WTC11 (cell line): ENCODE data around the gene FRK. TPM values are rescaled to one million over a fixed set of nuclear protein-coding genes. Genes with fewer than 3 reads are reported as not detected.

Source experiments
- ATAC-seq: fragments of 200-7000 bp; cut with Tn5 transposase; 2 replicates; pipeline ENCODE4 v1.10.0; 2021; ENCODE audit warnings: mild to moderate bottlenecking, moderate library complexity
- CTCF ChIA-PET: fragments of 300-600 bp; sonication (Branson Sonifier 250); formaldehyde crosslinking; loops from one replicate; lab custom pipeline; 2021; ENCODE audit warnings: antibody characterized with exemption; lab: Charles Lee
- POLR2A ChIA-PET: fragments of 350-600 bp; sonication (Branson Sonifier 250); formaldehyde crosslinking; loops from one replicate; lab custom pipeline; 2021; ENCODE audit warnings: antibody characterized with exemption; lab: Charles Lee
- DNase-seq: peaks from one replicate; pipeline ENCODE4 v3.0.0; 2021; ENCODE audit warnings: low spot score
- H3K27ac Mint-ChIP-seq: 2 replicates; pipeline ENCODE4 v1.8.0; 2021; ENCODE audit warnings: mixed read lengths
- H3K27me3 Mint-ChIP-seq: 2 replicates; pipeline ENCODE4 v1.8.0; 2021; ENCODE audit warnings: low read depth, mild to moderate bottlenecking, moderate library complexity, mixed read lengths
- H3K36me3 Mint-ChIP-seq: 2 replicates; pipeline ENCODE4 v1.8.0; 2021; ENCODE audit warnings: mixed read lengths
- H3K4me1 Mint-ChIP-seq: 2 replicates; pipeline ENCODE4 v1.8.0; 2022; ENCODE audit warnings: mixed read lengths
- H3K4me3 Mint-ChIP-seq: 2 replicates; pipeline ENCODE4 v1.8.0; 2021; ENCODE audit warnings: mild to moderate bottlenecking, moderate library complexity, mixed read lengths
- H3K9me3 Mint-ChIP-seq: 2 replicates; pipeline ENCODE4 v1.8.0; 2021; ENCODE audit warnings: mixed read lengths
- ATF3 ChIP-seq: sonication (generic); formaldehyde crosslinking; conservative IDR thresholded peaks from 2 replicates; pipeline ENCODE4 v1.8.1; 2022; ENCODE audit warnings: mild to moderate bottlenecking, missing genetic modification reagents
- ATF6 ChIP-seq: sonication (generic); formaldehyde crosslinking; IDR thresholded peaks from 2 replicates; pipeline ENCODE4 v1.8.1; 2023; ENCODE audit warnings: mild to moderate bottlenecking, missing genetic modification reagents
- CTCF ChIP-seq: fragments of 200-600 bp; IDR thresholded peaks from 2 replicates; pipeline ENCODE4 v1.8.0; 2022; ENCODE audit warnings: antibody characterized with exemption
- ELF4 ChIP-seq: sonication (generic); formaldehyde crosslinking; IDR thresholded peaks from 2 replicates; pipeline ENCODE4 v1.8.1; 2022; ENCODE audit warnings: low read depth, mild to moderate bottlenecking, moderate library complexity, missing genetic modification reagents
- ERG ChIP-seq: fragments of 250-450 bp; sonication (Bioruptor Pico); IDR thresholded peaks from 2 replicates; pipeline ENCODE4 v1.8.0; 2021; ENCODE audit warnings: mild to moderate bottlenecking
- FOXP1 ChIP-seq: sonication (generic); formaldehyde crosslinking; IDR thresholded peaks from 2 replicates; pipeline ENCODE4 v1.8.0; 2022; ENCODE audit warnings: missing genetic modification reagents, mild to moderate bottlenecking, moderate library complexity, borderline replicate concordance
- FOXP4 ChIP-seq: sonication (generic); formaldehyde crosslinking; IDR thresholded peaks from 2 replicates; pipeline ENCODE4 v1.8.0; 2022; ENCODE audit warnings: mild to moderate bottlenecking, missing genetic modification reagents
- GTF2I ChIP-seq: fragments of 250-450 bp; sonication (Bioruptor Pico); conservative IDR thresholded peaks from 2 replicates; pipeline ENCODE4 v1.4.0; 2021; ENCODE audit warnings: mild to moderate bottlenecking
- JUN ChIP-seq: sonication (generic); formaldehyde crosslinking; IDR thresholded peaks from 2 replicates; pipeline ENCODE4 v1.8.0; 2023; ENCODE audit warnings: mild to moderate bottlenecking, missing genetic modification reagents
- MXD4 ChIP-seq: fragments of 250-450 bp; sonication (Bioruptor Pico); IDR thresholded peaks from 2 replicates; pipeline ENCODE4 v1.8.0; 2021; ENCODE audit warnings: mild to moderate bottlenecking, moderate library complexity, borderline replicate concordance
- MYBL2 ChIP-seq: sonication (generic); formaldehyde crosslinking; IDR thresholded peaks from 2 replicates; pipeline ENCODE4 v1.8.1; 2023; ENCODE audit warnings: mild to moderate bottlenecking, moderate library complexity, missing genetic modification reagents
- NFYB ChIP-seq: sonication (generic); formaldehyde crosslinking; conservative IDR thresholded peaks from 2 replicates; pipeline ENCODE4 v1.8.0; 2022; ENCODE audit warnings: low read depth, missing genetic modification reagents
- NR2C2 ChIP-seq: sonication (generic); formaldehyde crosslinking; IDR thresholded peaks from 2 replicates; pipeline ENCODE4 v1.8.0; 2022; ENCODE audit warnings: mild to moderate bottlenecking, missing genetic modification reagents
- SP1 ChIP-seq: sonication (generic); formaldehyde crosslinking; conservative IDR thresholded peaks from 2 replicates; pipeline ENCODE4 v1.8.1; 2022; ENCODE audit warnings: missing genetic modification reagents
- ZNF121 ChIP-seq: sonication (generic); formaldehyde crosslinking; IDR thresholded peaks from 2 replicates; pipeline ENCODE4 v1.8.0; 2023; ENCODE audit warnings: missing genetic modification reagents
- total RNA-seq: library from RNA; stranded (reverse); gene quantifications from 3 replicates; pipeline ENCODE4 v1.2.3, GENCODE V29; 2021
- TF ChIP-seq, protein P1 (sequence below): fragments of 250-450 bp; sonication (Bioruptor Pico); IDR thresholded peaks from 2 replicates; pipeline ENCODE4 v1.9.0; 2021; ENCODE audit warnings: moderate library complexity, mild to moderate bottlenecking, inconsistent platforms, borderline replicate concordance
- TF ChIP-seq, protein P2 (sequence below): sonication (generic); formaldehyde crosslinking; IDR thresholded peaks from 2 replicates; pipeline ENCODE4 v1.8.1; 2022; ENCODE audit warnings: mild to moderate bottlenecking, missing genetic modification reagents, moderate library complexity, borderline replicate concordance
- TF ChIP-seq, protein P3 (sequence below): sonication (generic); formaldehyde crosslinking; IDR thresholded peaks from 2 replicates; pipeline ENCODE4 v1.8.1; 2023; ENCODE audit warnings: mild to moderate bottlenecking, missing genetic modification reagents, borderline replicate concordance
- TF ChIP-seq, protein P4 (sequence below): sonication (generic); formaldehyde crosslinking; conservative IDR thresholded peaks from 2 replicates; pipeline ENCODE4 v1.8.1; 2023; ENCODE audit warnings: mild to moderate bottlenecking, low read depth, missing genetic modification reagents, moderate library complexity
- TF ChIP-seq, protein P5 (sequence below): sonication (generic); formaldehyde crosslinking; IDR thresholded peaks from 2 replicates; pipeline ENCODE4 v1.8.1; 2023; ENCODE audit warnings: mild to moderate bottlenecking, missing genetic modification reagents, moderate library complexity

Gene FRK
- total RNA-seq, 1 experiment from 2014 or later, result 0.13 TPM

DNA sequence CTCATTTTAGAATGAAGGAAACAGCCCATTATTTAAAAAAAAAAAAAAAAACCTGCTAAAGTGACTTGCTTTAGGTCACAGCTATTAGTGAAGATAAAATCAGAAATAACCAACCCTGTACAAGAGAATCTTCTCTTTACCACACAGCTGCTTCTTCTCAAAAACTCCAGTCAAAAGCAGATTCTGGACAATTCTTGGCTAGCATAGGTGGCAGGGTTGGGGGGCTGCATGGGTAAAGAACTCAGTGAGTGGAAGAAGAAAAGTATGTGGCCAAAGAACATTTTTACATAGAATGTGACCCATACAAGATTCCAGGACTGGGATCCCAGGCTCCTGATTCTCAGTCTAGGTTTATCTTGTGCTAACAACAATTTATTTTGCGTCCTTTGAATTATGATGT, 9.4 kb upstream of the FRK start:
- POLR2A ChIA-PET, result no interaction called here
- Mint-ChIP-seq H3K27me3 (no peaks in the 10 kb centered on the region), H3K4me1 (no peaks in the 10 kb centered on the region), H3K36me3 (no peaks in the 10 kb centered on the region), H3K4me3 (no peak overlapping the region), H3K27ac (no peak overlapping the region), H3K9me3 (no peaks in the 10 kb centered on the region)
- CTCF ChIA-PET, result interaction anchor here (1.3 to 1.9 kb wide), 2 partner anchors 9 to 59 kb away, joined by 3 to 6 read pairs; partner anchors contain the start of gene FRK
- TF ChIP-seq ERG (CRISPR knock-in tag), result no peak
- TF ChIP-seq ATF3 (CRISPR knock-in tag), result no peak
- no peak for TF ChIP-seq CTCF
- TF ChIP-seq NR2C2 (CRISPR knock-in tag), result no peak
- TF ChIP-seq ZNF121, result no peak
- TF ChIP-seq, protein P1, sequence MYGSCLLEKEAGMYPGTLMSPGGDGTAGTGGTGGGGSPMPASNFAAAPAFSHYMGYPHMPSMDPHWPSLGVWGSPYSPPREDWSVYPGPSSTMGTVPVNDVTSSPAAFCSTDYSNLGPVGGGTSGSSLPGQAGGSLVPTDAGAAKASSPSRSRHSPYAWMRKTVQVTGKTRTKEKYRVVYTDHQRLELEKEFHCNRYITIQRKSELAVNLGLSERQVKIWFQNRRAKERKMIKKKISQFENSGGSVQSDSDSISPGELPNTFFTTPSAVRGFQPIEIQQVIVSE, result no peak
- no peak for TF ChIP-seq MYBL2 (CRISPR knock-in tag)
- no peak for TF ChIP-seq SP1 (CRISPR knock-in tag)
- no peak for TF ChIP-seq GTF2I (CRISPR knock-in tag)
- TF ChIP-seq, protein P2, sequence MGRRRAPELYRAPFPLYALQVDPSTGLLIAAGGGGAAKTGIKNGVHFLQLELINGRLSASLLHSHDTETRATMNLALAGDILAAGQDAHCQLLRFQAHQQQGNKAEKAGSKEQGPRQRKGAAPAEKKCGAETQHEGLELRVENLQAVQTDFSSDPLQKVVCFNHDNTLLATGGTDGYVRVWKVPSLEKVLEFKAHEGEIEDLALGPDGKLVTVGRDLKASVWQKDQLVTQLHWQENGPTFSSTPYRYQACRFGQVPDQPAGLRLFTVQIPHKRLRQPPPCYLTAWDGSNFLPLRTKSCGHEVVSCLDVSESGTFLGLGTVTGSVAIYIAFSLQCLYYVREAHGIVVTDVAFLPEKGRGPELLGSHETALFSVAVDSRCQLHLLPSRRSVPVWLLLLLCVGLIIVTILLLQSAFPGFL (CRISPR knock-in tag), result no peak
- TF ChIP-seq, protein P3, sequence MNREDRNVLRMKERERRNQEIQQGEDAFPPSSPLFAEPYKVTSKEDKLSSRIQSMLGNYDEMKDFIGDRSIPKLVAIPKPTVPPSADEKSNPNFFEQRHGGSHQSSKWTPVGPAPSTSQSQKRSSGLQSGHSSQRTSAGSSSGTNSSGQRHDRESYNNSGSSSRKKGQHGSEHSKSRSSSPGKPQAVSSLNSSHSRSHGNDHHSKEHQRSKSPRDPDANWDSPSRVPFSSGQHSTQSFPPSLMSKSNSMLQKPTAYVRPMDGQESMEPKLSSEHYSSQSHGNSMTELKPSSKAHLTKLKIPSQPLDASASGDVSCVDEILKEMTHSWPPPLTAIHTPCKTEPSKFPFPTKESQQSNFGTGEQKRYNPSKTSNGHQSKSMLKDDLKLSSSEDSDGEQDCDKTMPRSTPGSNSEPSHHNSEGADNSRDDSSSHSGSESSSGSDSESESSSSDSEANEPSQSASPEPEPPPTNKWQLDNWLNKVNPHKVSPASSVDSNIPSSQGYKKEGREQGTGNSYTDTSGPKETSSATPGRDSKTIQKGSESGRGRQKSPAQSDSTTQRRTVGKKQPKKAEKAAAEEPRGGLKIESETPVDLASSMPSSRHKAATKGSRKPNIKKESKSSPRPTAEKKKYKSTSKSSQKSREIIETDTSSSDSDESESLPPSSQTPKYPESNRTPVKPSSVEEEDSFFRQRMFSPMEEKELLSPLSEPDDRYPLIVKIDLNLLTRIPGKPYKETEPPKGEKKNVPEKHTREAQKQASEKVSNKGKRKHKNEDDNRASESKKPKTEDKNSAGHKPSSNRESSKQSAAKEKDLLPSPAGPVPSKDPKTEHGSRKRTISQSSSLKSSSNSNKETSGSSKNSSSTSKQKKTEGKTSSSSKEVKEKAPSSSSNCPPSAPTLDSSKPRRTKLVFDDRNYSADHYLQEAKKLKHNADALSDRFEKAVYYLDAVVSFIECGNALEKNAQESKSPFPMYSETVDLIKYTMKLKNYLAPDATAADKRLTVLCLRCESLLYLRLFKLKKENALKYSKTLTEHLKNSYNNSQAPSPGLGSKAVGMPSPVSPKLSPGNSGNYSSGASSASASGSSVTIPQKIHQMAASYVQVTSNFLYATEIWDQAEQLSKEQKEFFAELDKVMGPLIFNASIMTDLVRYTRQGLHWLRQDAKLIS, result no peak
- no peak for TF ChIP-seq MXD4 (CRISPR knock-in tag)
- TF ChIP-seq, protein P4, sequence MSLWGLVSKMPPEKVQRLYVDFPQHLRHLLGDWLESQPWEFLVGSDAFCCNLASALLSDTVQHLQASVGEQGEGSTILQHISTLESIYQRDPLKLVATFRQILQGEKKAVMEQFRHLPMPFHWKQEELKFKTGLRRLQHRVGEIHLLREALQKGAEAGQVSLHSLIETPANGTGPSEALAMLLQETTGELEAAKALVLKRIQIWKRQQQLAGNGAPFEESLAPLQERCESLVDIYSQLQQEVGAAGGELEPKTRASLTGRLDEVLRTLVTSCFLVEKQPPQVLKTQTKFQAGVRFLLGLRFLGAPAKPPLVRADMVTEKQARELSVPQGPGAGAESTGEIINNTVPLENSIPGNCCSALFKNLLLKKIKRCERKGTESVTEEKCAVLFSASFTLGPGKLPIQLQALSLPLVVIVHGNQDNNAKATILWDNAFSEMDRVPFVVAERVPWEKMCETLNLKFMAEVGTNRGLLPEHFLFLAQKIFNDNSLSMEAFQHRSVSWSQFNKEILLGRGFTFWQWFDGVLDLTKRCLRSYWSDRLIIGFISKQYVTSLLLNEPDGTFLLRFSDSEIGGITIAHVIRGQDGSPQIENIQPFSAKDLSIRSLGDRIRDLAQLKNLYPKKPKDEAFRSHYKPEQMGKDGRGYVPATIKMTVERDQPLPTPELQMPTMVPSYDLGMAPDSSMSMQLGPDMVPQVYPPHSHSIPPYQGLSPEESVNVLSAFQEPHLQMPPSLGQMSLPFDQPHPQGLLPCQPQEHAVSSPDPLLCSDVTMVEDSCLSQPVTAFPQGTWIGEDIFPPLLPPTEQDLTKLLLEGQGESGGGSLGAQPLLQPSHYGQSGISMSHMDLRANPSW (CRISPR knock-in tag), result no peak
- TF ChIP-seq JUN (CRISPR knock-in tag), result no peak
- TF ChIP-seq, protein P5, sequence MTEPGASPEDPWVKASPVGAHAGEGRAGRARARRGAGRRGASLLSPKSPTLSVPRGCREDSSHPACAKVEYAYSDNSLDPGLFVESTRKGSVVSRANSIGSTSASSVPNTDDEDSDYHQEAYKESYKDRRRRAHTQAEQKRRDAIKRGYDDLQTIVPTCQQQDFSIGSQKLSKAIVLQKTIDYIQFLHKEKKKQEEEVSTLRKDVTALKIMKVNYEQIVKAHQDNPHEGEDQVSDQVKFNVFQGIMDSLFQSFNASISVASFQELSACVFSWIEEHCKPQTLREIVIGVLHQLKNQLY (CRISPR knock-in tag), result no peak
- TF ChIP-seq ELF4 (CRISPR knock-in tag), result no peak
- no peak for TF ChIP-seq FOXP4
- no peak for TF ChIP-seq NFYB (CRISPR knock-in tag)
- no peak for TF ChIP-seq ATF6 (CRISPR knock-in tag)
- TF ChIP-seq FOXP1, result no peak
- DNase-seq (no peak), ATAC-seq (no peak)
